Measurements from ENCODE around the gene CTLA4.

Gene CTLA4

DNA sequence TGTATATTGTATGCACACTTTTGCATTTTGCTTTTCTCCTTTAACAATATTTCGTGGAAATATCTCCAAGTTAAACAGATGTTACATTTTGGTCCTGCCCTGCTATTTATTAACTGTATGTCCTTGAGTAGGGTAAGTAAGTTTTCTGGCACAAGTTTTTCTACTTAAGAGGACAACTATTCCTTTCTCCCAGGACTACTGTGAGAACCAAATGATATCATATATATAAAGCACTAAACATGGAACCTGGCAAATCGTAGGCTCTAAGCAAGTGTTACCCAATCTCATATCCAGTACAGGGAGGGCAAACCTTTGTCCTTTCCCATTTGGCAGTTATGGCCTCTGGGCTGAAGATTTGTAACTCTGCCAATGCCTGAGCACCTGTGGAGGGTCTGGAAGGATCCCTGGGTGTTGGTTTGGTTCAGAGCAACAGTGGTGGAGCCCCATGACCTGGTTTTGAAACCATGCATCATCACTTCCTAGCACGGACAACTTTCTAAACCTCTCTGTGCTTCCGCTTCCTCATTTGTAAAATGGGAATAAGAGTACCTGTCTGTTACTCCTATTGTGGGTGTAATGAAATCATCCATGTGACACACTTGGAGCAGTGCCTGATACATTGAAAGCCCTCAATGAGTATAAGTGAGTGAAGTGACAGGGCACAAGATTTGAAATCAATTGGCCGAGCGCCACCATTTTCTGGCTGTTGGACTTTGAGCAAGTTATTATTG is 40.7 kb downstream of the CTLA4 start:
- Mint-ChIP-seq H3K9me3 (no peaks in the 10 kb centered on the region), H3K36me3 (ENCODE audit: insufficient read depth) (no peaks in the 10 kb centered on the region), H3K27ac (no peak overlapping the region), H3K4me3 (no peak overlapping the region), H3K4me1 (ENCODE audit: low read depth in 2 of 2) (no peaks in the 10 kb centered on the region), H3K27me3 (no peaks in the 10 kb centered on the region)
- ATAC-seq (replicated peaks) (no peak), DNase-seq (no peak)

GRCh38 chr2:203908797-203909185 is 41.2 kb downstream of the CTLA4 start:
- peaks cover 0 to 3% of the 10 kb centered on the region in 2 donors for H3K27me3 Mint-ChIP-seq
- no peaks in the 10 kb centered on the region for H3K9me3 Mint-ChIP-seq
- H3K4me1 Mint-ChIP-seq (ENCODE audit: low read depth in 2 of 2), result no peaks in the 10 kb centered on the region
- no peak overlapping the region for H3K4me3 Mint-ChIP-seq
- H3K27ac Mint-ChIP-seq, result no peak overlapping the region
- DNase-seq (no peak), ATAC-seq (replicated peaks) (no peak)
- no peaks in the 10 kb centered on the region for H3K36me3 Mint-ChIP-seq (ENCODE audit: insufficient read depth)

- H3K4me1 Mint-ChIP-seq (ENCODE audit: low read depth in 2 of 2), result peaks cover 2 to 5% of the 10 kb centered on the region in 2 donors
- ATAC-seq (replicated peaks) (peak; percentile 60), DNase-seq (peak in 2 of 3 experiments; percentile 8 to 19)
- H3K27me3 Mint-ChIP-seq, result peaks cover 0 to 9% of the 10 kb centered on the region in 2 donors
- H3K4me3 Mint-ChIP-seq, result no peak overlapping the region
- H3K27ac Mint-ChIP-seq, result no peak overlapping the region
- H3K9me3 Mint-ChIP-seq, result no peaks in the 10 kb centered on the region
- no peaks in the 10 kb centered on the region for H3K36me3 Mint-ChIP-seq (ENCODE audit: insufficient read depth)
These were observed 41.8 kb downstream of the CTLA4 start for GRCh38 chr2:203909261-203909967.

DNA sequence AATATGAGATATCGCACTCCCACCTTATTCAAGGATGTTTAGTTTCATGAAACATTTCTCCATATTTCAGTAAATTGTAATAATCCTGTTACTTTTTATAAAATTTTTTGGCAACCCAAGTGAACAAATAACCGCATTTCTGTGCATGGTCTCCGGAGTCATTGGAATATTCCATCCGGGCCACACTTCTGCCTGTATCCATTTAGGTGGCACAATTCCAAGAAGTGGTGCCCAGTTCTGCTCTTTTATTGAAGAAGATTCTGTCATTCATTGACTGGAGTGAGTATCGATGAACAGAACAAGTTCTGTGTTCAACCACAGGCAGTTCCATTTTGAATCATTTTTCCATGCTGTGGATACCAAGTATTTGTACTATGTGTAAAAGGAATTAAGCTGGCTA is 42.4 kb downstream of the CTLA4 start:
- H3K27ac Mint-ChIP-seq, result no peak overlapping the region

GRCh38 chr2:203913947-203914346 is 46.4 kb downstream of the CTLA4 start:
- no peak for ATAC-seq (replicated peaks)
- no peaks in the 10 kb centered on the region for H3K9me3 Mint-ChIP-seq

More for the DNA sequence above, 42.4 kb downstream of the CTLA4 start:
- Mint-ChIP-seq H3K4me3 (no peak overlapping the region), H3K27me3 (peaks cover 0 to 9% of the 10 kb centered on the region in 2 donors), H3K4me1 (ENCODE audit: low read depth in 2 of 2) (peaks cover 7 to 10% of the 10 kb centered on the region in 2 donors), H3K36me3 (ENCODE audit: insufficient read depth) (no peaks in the 10 kb centered on the region), H3K9me3 (no peaks in the 10 kb centered on the region)
- DNase-seq (no peak), ATAC-seq (replicated peaks) (no peak)

GRCh38 chr2:203914546-203915182 is 47.1 kb downstream of the CTLA4 start:
- H3K4me3 Mint-ChIP-seq, result peak overlapping the region; percentile 7 to 30
- peak; percentile 33 to 44 (median 36) for DNase-seq
- peaks cover 9 to 14% of the 10 kb centered on the region in 2 donors for H3K4me1 Mint-ChIP-seq (ENCODE audit: low read depth in 2 of 2)
- peaks cover 0 to 9% of the 10 kb centered on the region in 2 donors for H3K27me3 Mint-ChIP-seq
- peak; percentile 97 for ATAC-seq (replicated peaks)
- peaks cover 3% of the 10 kb centered on the region for H3K36me3 Mint-ChIP-seq (ENCODE audit: insufficient read depth)
- H3K27ac Mint-ChIP-seq, result peak overlapping the region; percentile 13 to 14
- H3K9me3 Mint-ChIP-seq, result no peaks in the 10 kb centered on the region

More at GRCh38 chr2:203913947-203914346, 46.4 kb downstream of the CTLA4 start:
- DNase-seq, result no peak
- peaks cover 3% of the 10 kb centered on the region for H3K36me3 Mint-ChIP-seq (ENCODE audit: insufficient read depth)
- peaks cover 0 to 9% of the 10 kb centered on the region in 2 donors for H3K27me3 Mint-ChIP-seq
- peak overlapping the region in 1 of 2 donors; percentile 30 for H3K4me3 Mint-ChIP-seq
- H3K4me1 Mint-ChIP-seq (ENCODE audit: low read depth in 2 of 2), result peaks cover 9 to 14% of the 10 kb centered on the region in 2 donors
- no peak overlapping the region for H3K27ac Mint-ChIP-seq

DNA sequence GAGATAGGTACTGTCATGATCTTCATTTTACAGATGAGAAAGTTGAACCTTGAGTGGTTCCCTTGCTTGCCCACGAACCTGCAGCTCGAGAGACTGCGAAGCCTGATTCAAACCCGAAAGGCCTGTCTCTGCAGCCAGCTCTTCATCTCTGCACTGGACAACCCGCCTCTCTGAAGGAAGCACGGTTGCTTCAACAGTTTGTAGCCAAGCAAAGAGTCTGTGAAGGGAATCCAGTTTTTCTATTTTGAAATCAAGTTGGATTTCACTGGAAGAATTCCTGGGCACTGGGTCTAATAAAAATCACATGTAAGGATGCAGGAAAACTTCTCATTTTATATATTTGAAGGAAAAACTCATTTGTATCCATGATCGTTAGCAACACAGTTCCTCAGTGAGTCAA is 47.7 kb downstream of the CTLA4 start:
- H3K27ac Mint-ChIP-seq, result peak overlapping the region; percentile 13 to 14
- H3K27me3 Mint-ChIP-seq, result peaks cover 0 to 9% of the 10 kb centered on the region in 2 donors
- peaks cover 9 to 14% of the 10 kb centered on the region in 2 donors for H3K4me1 Mint-ChIP-seq (ENCODE audit: low read depth in 2 of 2)
- H3K9me3 Mint-ChIP-seq, result no peaks in the 10 kb centered on the region
- DNase-seq (no peak), ATAC-seq (replicated peaks) (no peak)
- H3K36me3 Mint-ChIP-seq (ENCODE audit: insufficient read depth), result peaks cover 3% of the 10 kb centered on the region
- H3K4me3 Mint-ChIP-seq, result peak overlapping the region; percentile 7 to 30

DNA sequence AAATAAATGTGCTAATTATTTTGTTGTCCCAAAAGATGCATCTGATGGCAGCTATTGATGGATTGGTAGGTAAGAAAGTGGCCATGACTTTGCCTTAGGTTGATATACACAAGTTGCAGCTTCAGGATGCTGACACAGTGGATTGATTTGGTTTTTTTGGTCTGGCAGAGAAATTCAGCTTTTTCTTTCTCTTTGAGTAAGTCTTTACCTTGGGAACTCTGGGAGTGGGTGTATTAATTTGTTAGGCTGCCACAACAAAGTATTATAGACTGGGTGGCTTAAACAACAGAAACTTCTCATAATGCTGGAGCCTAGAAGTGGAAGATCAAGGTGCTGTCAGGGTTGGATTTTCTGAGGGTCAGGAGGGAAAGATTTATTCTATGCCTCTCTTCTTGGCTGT is 49.2 kb downstream of the CTLA4 start:
- H3K4me1 Mint-ChIP-seq (ENCODE audit: low read depth in 2 of 2), result peaks cover 9 to 14% of the 10 kb centered on the region in 2 donors
- H3K36me3 Mint-ChIP-seq (ENCODE audit: insufficient read depth), result peaks cover 3% of the 10 kb centered on the region
- DNase-seq (no peak), ATAC-seq (replicated peaks) (no peak)
- no peaks in the 10 kb centered on the region for H3K9me3 Mint-ChIP-seq
- peaks cover 0 to 9% of the 10 kb centered on the region in 2 donors for H3K27me3 Mint-ChIP-seq
- H3K4me3 Mint-ChIP-seq, result no peak overlapping the region
- no peak overlapping the region for H3K27ac Mint-ChIP-seq

DNA sequence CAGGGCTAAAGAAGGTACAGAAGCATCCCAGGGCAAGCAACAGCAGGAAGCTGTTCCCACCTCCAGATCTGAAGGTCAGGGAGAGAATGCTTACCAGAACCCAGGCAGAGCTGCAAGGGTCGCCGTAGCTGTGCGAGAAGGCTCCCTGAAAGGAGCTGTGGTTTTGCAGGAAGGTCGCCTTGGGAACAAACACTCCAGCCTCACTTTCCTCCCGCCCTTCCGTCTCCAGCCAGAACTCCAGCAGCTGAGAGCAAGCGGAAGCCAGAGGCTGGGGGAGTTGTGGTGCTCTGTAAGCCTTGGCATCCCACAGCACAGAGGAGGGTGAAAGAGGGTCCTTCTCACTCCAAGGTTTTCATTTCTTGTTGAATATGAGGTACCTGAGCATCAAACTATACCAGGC is 50.7 kb downstream of the CTLA4 start:
- DNase-seq (no peak), ATAC-seq (replicated peaks) (no peak)
- H3K9me3 Mint-ChIP-seq, result no peaks in the 10 kb centered on the region
- no peak overlapping the region for H3K4me3 Mint-ChIP-seq
- H3K36me3 Mint-ChIP-seq (ENCODE audit: insufficient read depth), result peaks cover 3% of the 10 kb centered on the region
- H3K27ac Mint-ChIP-seq, result no peak overlapping the region
- H3K27me3 Mint-ChIP-seq, result peaks cover 0 to 9% of the 10 kb centered on the region in 2 donors
- peaks cover 9 to 14% of the 10 kb centered on the region in 2 donors for H3K4me1 Mint-ChIP-seq (ENCODE audit: low read depth in 2 of 2)

DNA sequence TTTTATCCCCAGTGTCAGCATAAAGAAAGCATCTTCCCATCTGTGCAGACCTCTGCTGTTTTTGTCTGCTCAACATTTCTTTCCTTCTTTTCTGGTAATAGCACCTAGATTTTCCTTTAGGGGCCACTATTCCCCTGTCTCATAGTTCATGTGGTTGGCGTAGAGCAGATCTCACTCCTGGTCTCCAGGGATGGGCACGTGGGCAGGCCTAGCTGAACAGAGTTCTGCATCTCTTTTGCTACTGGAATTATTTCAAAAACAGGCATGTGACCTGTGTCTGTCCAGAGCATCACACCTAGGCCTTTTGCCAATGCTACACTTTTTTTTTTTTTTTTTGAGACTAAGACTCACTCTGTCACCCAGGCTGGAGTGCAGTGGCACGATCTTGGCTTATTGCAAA is 51.3 kb downstream of the CTLA4 start:
- peaks cover 9 to 14% of the 10 kb centered on the region in 2 donors for H3K4me1 Mint-ChIP-seq (ENCODE audit: low read depth in 2 of 2)
- peaks cover 0 to 6% of the 10 kb centered on the region in 2 donors for H3K27me3 Mint-ChIP-seq
- no peak overlapping the region for H3K4me3 Mint-ChIP-seq
- H3K9me3 Mint-ChIP-seq, result no peaks in the 10 kb centered on the region
- ATAC-seq (replicated peaks) (no peak), DNase-seq (no peak)
- no peak overlapping the region for H3K27ac Mint-ChIP-seq
- H3K36me3 Mint-ChIP-seq (ENCODE audit: insufficient read depth), result peaks cover 3% of the 10 kb centered on the region

Data from effector memory CD8-positive, alpha-beta T cell (primary cell).